ENCODE data around the gene CYB561D2. TPM values are rescaled to one million over a fixed set of nuclear protein-coding genes. Genes with fewer than 3 reads are reported as not detected.

The CYB561D2 gene
- total and polyA plus RNA-seq, 2 of the 13 experiments (the other 11 are each of a cell fraction or from before 2014, with no cell fraction given): 11.1 to 17.2 TPM

DNA sequence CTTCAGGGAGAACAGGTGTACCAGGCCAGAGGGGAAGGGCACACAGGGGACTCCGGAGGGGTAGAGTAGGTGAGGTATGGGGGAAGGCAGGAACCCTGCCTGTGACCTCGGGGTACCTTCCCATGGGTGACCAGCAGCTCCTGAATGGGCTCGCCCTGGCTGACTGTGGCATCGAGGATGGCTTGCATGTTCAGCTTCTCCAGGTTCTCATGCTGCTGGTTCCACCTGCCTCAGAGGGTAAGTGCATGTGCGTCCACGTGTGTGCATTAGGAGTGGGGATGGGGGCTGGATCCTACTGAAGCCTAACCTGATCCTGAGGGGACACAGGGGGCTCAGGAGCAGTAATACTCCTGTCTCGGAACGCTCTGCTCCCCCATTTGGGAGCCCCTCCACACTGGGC is 5.7 kb upstream of the CYB561D2 start (continued):
- TF ChIP-seq SKI (IDR thresholded peaks at IDR 0.05; ENCODE audit: partially characterized antibody): no peak
- TF ChIP-seq PAWR (CRISPR knock-in tag; IDR thresholded peaks at IDR 0.05; ENCODE audit: borderline replicate concordance): no peak
- TF ChIP-seq ZNF629 (CRISPR knock-in tag; conservative IDR thresholded peaks at IDR 0.05): no peak
- no peak for TF ChIP-seq ZNF136 (CRISPR knock-in tag; IDR thresholded peaks at IDR 0.05; ENCODE audit: low read depth)
- TF ChIP-seq, protein P1, sequence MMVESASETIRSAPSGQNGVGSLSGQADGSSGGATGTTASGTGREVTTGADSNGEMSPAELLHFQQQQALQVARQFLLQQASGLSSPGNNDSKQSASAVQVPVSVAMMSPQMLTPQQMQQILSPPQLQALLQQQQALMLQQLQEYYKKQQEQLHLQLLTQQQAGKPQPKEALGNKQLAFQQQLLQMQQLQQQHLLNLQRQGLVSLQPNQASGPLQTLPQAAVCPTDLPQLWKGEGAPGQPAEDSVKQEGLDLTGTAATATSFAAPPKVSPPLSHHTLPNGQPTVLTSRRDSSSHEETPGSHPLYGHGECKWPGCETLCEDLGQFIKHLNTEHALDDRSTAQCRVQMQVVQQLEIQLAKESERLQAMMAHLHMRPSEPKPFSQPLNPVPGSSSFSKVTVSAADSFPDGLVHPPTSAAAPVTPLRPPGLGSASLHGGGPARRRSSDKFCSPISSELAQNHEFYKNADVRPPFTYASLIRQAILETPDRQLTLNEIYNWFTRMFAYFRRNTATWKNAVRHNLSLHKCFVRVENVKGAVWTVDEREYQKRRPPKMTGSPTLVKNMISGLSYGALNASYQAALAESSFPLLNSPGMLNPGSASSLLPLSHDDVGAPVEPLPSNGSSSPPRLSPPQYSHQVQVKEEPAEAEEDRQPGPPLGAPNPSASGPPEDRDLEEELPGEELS (CRISPR knock-in tag; IDR thresholded peaks at IDR 0.05): no peak
- TF ChIP-seq JUND (CRISPR knock-in tag; IDR thresholded peaks at IDR 0.05): no peak
- no peak for TF ChIP-seq ERF (CRISPR knock-in tag; IDR thresholded peaks at IDR 0.05)
- TF ChIP-seq ZNF597 (CRISPR knock-in tag; IDR thresholded peaks at IDR 0.05): no peak
- TF ChIP-seq ZNF607 (CRISPR knock-in tag; IDR thresholded peaks at IDR 0.05; ENCODE audit: borderline replicate concordance): no peak
